GM19099 (cell line): ENCODE results near the gene PNPT1.

Experiments used
- POLR2A ChIP-seq: IDR thresholded peaks from 3 replicates; pipeline ENCODE4 v1.6.1; 2011; ENCODE audit warnings: low read depth; ENCODE audit not compliant: insufficient read length; ENCODE audit errors: extremely low read depth

The PNPT1 gene

DNA sequence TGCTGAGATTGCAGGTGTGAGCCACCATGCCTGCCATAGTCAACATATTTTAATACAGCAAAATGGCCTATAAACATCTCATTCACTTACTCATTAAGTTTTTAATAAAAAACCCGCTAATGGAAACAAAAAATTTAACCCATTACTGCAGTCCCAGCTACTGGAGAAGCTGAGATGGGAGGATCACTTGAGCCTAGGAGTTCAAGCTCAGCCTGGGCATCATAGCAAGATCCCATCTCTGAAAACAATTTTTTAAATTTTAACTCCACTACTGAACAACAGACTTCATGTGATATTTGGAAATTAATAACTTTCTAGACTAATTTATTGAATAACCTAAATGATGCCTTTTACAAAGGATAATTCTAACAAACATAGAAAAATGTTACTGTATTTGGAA, 81.6 kb downstream of the PNPT1 start:
- no peak for TF ChIP-seq POLR2A

DNA sequence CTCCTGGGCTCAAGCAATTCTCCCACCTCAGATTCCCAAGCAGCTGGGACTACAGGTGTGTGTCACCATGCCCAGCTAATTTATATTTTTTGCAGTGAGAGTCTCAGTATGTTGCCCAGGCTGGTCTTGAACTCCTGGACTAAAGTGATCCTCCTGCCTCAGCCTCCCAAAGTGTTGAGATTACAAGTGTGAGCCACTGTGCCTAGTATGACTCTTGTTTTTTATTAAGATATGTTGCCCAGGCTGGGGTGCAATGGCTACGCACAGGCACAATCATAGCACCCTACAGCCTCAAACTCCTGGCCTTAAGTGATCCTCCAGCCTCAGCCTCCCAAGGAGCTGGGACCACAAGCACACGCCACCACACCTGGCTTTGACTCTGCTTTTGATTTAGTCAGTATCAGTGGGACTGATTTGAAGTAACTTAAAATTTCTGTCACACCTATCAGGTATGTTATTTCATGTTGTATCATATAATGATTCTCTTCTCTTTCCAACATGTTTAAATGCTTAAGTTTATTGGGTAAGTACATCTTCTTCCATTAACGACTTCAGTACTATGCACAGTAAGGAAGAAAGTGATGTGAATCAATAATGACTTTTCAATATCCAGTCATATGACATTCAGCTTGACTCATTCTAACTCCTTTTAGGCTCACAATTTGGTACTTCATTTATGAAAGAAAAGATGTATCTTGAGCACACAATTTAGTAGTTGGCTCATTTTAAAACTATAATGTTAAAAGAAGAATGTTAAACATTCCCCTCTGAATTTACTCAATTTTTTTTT, 82.5 kb downstream of the PNPT1 start:
- no peak for TF ChIP-seq POLR2A

DNA sequence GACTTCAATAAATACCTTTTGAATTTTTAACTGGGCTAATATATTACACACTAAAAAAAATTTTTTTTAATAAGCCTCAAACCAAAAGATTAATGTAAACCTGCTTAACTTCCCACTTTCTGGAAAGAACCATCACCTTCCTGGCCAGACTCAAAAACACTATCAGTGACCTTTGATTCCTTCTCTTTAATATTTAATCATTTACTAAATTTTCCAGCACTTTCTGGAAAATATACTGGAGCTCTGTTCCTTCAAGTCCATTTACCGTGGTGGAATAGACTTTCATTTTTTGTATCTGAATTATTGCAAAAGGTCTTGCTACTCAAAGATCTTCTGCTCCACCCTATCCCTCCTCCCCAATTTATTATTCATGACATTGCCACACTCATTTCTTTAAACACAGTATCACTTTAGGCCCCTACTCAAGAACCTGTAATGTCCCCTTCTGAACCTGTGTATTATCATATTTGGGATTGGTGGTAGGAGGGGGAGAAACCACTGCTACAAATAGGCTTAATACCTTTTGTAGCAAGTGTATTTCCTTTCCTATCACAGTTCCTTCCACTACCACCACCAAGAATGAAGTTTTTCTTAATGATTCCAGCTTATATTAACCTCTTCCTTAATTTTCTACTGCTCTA, 83.6 kb downstream of the PNPT1 start:
- TF ChIP-seq POLR2A = no peak

DNA sequence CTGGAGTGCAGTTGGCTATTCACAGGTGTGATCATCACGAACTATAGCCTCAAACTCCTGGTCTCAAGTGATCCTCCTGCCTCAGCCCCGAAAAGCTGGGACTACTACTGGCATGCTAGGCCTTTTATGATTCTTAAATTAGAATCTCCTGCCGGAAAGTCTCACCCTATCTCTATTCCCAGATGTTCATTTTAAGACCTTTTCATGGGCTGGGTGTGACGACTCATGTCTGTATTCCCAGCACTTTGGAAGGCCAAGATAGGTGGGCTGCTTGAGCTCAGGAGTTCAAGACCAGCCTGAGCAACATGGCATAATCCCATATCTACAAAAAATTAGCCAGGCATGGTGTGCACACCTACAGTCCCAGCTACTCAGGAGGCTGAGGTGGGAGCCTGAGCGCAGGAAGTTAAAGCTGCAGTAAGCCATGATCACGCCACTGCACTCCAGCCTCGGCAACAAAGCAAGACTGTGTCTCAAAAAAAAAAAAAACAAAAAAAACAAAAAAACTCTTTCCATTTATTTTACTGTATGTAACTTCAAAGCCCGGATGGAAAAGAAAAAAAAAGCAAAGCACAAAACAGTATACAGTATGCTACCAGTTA, 84.3 kb downstream of the PNPT1 start:
- no peak for TF ChIP-seq POLR2A

DNA sequence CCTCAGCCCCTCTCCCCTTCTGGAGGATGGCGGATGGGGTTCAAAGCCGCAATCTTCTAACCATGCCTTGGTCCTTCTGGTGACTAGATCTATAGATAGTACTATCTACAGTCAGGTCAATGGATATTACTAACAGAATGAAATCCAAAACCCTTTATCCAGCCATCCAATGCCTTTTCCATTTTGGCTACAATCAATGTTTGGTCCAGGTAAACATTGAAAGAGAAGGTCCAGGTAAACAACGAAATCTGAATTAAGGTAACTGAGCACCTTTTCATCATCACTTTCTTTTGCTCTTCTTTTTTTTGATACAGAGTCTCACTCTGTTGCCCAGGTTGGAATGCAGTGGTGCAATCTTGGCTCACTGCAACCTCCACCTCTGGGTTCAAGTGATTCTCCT, 85.9 kb downstream of the PNPT1 start:
- TF ChIP-seq POLR2A = no peak

DNA sequence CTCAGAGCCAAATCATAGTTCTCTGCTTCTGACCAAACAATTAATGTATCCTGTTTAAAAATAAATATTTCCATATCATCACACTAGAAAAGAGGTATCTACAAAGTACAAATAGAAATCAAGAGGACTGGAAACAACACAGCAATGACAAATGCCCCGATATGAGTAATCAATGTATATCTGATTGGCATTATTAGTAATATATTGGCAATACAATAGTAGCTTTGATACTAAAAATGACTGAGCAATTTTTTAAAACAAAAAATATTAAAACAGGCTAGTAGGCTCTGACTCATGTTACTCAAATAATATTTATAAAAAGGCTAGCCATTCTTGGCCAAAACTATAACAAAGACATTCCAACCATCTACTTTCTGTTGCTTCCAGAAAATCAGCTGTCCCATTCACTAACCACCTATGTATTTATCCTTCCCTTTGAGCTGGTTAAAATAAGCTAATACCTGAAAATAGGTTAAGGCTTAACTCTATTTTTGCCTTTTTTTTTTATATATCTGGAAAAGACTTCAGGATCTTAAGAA, 89.5 kb downstream of the PNPT1 start:
- no peak for TF ChIP-seq POLR2A

DNA sequence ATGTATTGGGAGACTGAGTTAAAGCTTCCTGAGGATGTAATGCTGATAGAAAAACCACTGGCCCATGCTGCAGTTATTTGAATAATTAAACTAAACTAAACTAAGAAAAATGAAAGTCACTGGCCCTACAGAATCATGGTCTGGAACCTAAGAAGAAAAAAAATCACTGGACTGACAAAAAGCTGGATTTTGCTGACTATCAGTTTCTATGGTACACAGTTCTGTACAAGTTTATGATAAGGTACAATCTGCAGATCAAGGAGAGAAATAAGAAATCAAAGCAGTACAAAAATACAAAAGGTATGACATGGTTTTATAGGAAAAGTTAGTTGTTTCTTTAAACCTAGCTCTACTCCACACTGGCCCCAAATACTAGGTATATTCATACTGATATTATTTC, 91.8 kb downstream of the PNPT1 start:
- no peak for TF ChIP-seq POLR2A

DNA sequence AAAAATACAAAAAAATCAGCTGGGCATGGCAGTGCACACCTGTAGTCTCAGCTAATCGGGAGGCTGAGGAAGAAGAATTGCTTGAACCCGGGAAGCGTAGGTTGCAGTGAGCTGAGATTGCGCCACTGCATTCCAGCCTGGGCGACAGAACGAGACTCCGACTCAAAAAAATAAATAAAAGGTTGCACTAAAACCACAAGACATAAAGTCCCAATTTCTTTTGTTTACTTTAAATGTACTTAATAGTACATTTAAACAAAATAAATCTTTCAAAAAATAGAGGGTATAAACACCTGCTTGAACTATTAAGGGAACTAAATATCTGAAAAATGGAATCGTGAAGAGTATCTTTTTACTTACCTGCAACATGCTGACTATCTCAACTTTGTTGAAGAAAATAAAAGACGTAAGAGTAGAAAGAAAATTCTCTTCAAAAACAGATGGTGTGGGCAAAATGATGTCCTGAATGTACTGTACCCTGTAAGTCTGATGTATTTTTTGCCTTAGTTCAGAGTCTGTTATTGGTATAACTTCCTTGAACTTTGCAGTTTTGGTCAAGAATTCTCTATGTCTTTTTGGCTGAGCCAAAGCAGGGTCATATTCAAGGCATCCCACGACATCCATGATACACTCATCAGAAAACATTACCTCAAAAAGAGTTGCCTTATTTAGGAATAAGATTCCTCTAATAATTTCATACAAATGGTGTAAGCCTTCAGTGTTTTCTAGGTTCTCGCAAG, 95.4 kb downstream of the PNPT1 start:
- TF ChIP-seq POLR2A = no peak

DNA sequence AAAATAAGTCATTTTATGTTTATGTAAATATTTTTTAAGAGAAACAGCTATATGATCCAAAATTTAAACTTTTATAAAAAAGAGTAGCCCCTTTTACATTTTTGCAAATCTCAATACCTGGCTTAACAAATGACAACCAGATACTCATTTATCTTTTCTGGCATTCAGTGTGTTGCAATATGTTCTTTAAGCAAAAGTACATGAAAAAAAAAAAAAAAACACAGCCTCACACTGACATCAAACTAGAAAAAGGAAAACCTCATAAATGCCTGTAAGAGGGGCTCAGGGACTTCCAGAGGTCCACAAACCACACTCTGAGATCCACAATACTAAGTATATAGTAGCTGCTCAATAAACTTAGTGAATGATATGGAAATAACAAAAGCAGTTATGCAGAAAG, 98.1 kb downstream of the PNPT1 start:
- no peak for TF ChIP-seq POLR2A

DNA sequence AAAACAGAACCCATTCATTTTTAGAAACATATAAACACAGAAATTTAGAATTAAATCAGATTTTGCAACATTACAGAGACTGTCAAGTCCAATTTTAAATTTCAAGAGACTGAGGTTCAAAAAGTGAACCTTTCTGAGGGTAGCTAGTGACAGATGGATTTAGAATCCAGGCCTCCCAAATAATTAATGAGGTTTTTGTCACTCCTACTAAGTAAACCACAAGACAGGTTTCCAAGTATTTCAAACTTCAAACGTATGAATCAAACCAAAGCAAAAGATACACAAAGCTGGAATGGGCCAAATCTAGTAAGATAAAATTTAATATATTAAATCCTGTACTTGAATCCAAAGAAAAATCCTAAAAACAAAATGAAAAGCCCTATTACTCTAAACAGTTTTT, 101.5 kb downstream of the PNPT1 start:
- no peak for TF ChIP-seq POLR2A

DNA sequence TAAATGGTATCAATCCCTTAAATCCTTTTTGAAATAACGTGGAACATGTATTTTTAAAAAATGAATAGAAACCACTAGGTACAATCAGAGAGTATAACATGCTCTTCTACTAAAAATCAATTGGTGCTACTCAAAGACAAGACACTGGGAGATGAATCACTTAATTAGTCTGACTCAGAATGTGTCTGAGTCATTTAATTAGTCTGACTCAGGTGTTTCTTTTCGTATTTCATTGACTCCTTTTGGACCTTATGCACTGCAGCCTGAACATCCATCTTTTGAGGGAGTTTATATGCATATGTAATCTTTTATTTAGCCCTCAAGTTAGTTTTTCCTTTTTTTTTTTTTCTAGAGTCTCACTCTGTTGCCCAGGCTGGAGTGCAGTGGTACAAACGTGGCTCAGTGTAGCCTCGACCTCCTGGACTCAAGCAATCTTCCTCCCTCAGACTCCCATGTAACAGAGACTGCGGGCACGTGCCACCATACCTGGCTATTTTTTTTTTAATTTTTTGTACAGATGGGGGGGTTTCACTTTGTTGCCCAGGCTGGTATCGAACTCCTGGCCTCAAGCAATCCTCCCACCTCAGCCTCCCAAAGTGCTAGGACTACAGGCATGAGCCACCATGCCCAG, 102.7 kb downstream of the PNPT1 start:
- TF ChIP-seq POLR2A = no peak

DNA sequence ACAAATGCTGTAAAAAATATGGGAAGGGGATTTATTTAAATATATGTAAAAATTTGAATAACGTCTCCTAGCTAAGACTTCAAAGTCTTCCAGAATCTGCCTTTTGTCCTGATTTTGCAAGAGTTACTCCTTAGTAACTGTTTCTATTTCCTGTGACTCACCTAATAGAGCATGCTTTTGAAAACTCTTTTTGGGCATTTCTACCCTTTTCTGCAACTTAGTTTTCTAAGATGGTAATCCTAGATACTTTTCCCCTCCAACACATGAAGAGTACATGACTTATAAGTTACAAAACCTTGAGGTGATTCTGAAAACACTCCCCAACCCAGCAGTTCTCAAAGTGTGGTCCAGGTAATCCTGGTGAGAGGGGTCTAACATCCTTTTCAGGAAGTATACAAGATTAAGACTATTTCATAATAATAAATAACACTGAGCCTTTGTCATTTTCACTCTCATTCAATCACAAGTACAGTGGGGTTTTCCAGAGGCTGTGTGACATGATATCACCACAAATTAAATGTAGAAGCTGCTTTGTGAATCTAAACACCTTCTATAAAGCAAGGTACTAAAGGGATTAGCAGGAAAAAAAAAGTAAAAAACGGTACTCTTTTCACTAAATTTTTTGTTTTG, 108.1 kb downstream of the PNPT1 start:
- no peak for TF ChIP-seq POLR2A
